Tongue (tissue), 2 donors: ENCODE data around the gene ULBP1. TPM values are rescaled to one million over a fixed set of nuclear protein-coding genes. Genes with fewer than 3 reads are reported as not detected.
"Not testable (repeated sequence)": the region's sequence is repeated elsewhere in the genome, so short reads cannot be mapped to it uniquely, and the experiment has no call there.

Experiments
- DNase-seq: peaks from one replicate; pipeline ENCODE4 v3.0.0-alpha.2; 2015
- total RNA-seq: library from RNA; depleted of rRNA; stranded (reverse); fragments of >200 nt; gene quantifications from one replicate; pipeline ENCODE4 v1.2.3, GENCODE V29; 2014

ULBP1 gene
- total RNA-seq, 1 donor from 2014 or later = 0.41 TPM

DNA sequence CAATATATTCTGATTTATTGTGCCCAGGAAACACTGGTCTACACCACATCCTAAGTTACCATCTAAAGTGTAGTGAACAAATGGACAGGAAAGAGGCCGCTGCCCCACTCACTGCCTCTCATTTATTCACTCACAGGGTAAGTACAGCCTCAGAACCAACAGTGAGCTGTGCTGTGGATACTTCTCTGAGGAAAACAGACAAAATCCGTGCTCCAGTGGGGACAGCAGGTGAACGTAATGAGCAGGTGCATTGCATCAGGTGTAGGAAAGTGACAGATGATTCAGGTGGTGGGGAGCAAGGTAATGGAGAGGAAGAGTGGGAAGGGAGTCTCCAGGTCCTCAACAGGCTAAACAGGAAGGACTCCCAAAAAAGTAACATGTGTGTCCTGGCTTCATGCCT is 30.3 kb upstream of the ULBP1 start:
- no peak for DNase-seq

- DNase-seq = peak; percentile 87
These were observed 29.2 kb upstream of the ULBP1 start for GRCh38 chr6:149934249-149935156.

DNA sequence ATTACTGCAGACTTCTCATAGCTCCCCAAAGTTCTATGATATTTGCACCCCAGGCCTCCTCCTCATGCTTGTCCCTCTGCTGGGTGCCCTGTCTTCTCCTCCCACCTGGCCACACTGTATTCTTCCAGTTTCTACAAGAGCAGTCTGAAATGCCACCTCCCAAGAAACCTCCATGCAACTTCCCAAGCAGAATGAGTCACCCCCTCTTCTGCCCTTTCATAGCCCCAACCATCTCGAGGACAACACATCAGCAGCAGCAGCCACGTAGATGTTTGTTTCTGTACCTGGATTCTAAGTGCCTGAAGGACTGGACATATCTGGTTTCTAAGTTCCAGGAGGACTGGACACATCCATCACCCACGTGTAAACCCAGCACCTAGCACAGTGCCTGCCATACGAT is 28.5 kb upstream of the ULBP1 start:
- no peak for DNase-seq

DNA sequence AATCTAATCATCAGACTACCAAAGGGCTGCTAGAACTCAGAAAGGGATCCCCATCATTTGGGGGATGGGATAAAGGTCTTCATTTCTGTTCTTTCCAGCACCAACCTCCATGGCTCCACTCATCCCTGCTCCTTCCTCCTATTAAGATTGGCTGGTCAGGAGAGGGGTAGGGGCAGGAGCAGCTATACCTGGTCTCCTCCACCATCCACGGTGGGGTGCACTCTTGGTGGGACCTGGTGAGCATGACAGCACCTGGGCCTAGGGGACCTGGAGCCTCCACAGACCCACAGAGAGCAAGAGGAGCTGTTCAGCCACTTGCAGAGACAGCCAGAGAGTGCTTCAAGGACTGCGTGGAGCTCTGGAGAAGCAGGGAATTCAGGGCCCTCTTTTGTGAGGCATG is 28.1 kb upstream of the ULBP1 start:
- DNase-seq = no peak

DNA sequence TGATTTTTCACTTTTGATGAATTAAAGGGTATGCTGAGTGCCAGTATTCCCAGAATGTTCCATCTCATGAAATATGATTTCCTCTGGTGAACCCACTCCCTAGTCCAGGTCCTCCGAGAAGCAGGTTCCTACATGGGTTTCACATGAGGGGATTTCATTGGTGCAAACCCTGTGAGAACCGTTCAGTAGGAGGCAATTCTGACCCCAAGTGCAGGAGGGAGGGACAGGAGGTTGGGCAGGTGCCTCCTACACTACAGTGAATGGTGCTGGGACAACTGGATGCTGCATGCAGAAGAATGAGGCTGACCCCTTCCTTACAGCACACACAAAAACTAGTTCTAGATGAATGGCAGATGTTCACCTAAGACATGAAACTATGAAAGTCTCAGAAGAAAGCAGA is 27.0 kb upstream of the ULBP1 start:
- no peak for DNase-seq

- not testable (repeated sequence) for DNase-seq
These were observed 25.7 kb upstream of the ULBP1 start for GRCh38 chr6:149938013-149938570.

GRCh38 chr6:149938571-149939355 is 25.0 kb upstream of the ULBP1 start:
- peak; percentile 20 for DNase-seq

- no peak for DNase-seq
These were observed 24.4 kb upstream of the ULBP1 start for GRCh38 chr6:149939356-149939648.

DNA sequence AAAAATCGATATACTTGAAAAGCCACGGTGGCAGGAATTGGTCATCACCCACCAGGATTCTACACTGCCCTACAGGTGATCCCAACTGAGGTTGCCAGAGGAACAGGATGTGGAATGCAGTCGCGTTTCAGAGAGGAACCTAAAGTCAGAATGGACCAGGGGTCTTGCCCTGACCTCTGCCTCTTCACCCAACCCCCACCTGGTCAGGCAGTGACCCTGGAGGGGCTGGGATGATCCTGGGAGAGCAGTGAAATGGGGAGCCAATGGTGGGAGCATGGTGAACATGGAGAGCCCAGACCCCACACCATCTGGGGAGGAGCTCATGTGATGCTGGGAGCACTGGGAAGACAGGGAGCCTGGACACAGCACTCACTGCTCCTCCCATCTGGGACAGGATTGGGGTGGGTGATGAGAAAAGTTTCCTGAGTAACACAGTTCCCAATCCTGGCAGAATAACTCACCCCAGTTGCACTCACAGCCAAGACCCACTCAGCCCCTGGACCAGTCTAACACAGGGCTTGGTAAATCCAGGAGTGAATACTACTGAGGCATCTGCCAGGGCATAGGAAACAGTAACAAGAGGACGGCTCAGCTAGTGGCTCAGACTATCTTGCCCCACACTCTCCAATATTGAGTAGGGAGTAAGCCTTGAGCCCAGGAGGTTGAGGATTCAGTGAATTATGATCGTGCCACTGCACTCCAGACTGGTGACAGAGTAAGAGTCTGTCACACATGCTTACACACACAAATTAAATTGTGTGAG is 23.7 kb upstream of the ULBP1 start:
- no peak for DNase-seq

GRCh38 chr6:149940672-149940982 is 23.1 kb upstream of the ULBP1 start:
- no peak for DNase-seq

DNA sequence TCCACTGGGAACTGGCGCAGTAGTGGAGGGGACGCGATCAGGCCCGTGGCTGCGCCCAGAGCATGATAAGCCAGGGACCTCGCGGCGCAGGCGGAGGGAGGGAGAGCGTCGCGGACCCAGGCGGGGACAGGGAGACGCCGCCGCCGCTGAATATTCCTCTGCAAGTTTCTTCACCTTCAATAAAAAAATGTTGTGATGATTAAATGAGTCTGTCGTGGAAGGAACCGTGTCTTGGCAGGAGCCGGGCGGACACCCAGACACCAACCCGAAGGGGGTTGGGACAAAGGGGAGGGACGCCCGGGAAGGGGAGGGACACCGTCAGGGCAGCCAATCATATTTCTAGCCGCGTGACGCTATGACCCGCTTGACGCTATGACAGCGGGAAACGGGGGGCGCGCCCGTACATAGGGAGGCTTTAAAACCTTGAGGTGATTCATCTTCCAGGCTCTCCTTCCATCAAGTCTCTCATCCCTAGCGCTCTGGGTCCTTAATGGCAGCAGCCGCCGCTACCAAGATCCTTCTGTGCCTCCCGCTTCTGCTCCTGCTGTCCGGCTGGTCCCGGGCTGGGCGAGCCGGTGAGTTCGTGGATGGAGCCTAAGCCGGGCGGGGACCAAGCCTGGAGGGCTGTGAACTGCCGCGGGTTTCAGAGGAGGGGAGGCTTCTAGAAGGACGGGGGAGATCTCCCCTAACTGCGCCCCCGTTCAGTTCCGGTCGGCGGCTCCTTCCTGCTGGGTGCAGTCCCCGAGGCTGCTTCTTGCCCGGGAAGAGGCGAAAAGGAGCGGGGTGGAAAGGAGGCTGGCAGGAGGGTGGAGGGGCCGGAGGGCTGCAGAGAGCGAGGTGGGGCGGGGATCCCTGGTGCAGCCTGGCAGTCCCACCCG is 21.9 kb upstream of the ULBP1 start, which contains the start of gene ULBP2:
TSS of gene ULBP2 (plus strand) at position 432 of the 878 bp plus-strand sequence. CDS start at position 491, 59 bp downstream.
- DNase-seq = peak; percentile 91

DNA sequence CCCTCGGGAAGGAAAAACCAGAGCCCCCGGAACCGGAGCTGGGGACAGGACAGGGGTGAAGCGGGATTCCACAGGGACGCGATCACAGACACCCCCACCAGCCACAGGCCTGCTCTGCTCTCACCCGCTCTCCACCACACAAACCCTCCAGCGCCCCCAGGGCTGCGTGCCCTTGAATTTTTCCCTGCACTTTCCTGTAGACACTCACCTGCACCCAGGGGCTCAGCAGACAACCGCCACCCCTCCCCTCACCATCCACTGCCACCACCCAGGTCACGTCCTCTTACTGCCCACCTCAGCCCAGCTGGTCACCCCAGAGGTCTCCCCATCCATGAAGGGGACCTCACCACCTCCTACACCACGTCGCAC is 21.3 kb upstream of the ULBP1 start:
- DNase-seq = no peak

DNA sequence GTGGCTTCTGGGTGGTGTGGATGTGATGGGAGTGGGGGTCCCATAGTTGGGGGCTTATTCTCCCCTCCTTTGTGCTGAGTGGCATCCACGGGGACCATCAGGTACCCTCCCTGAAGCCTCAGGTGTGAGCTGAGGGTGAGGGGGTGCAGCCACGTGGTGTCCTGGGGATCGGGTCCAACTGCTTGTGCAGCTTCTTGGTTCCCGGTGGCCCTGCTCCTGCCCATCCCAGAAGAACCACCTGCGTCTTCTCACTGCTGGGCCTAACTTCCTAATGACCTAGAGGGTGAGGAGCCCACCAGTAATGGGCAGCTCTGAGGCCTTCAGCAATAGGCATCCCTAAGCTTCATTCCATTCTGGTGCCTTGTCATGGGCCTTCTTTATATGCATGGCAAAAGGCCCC is 20.4 kb upstream of the ULBP1 start:
- not testable (repeated sequence) for DNase-seq

GRCh38 chr6:149945276-149945675 is 18.5 kb upstream of the ULBP1 start:
- not testable (repeated sequence) for DNase-seq

- DNase-seq = not testable (repeated sequence)
These were observed 17.1 kb upstream of the ULBP1 start for GRCh38 chr6:149946631-149947030.

GRCh38 chr6:149947533-149947932 is 16.2 kb upstream of the ULBP1 start:
- DNase-seq = not testable (repeated sequence)

DNA sequence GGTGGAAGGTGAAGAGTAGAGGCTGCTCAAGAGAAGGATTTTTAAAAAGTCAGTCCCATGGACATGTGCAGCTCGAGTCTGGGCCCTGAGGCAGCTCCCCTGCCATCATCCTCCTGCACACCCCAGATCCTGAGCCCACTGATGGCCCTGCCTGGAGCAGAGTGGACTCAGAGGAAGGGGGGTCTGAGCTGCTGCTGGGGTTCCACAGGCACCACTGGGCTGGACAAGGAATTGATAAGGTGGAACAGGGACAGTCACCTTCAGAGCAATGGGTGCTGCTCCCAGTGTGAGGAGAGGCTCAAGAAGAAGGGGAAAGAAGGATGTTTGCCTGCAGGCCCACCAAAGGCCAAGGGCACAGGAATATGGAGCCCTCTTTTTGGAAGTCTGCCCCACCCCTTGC is 15.7 kb upstream of the ULBP1 start:
- DNase-seq = no peak

- no peak for DNase-seq
These were observed 15.1 kb upstream of the ULBP1 start for GRCh38 chr6:149948616-149949015.

GRCh38 chr6:149950423-149950822 is 13.3 kb upstream of the ULBP1 start:
- no peak for DNase-seq

- no peak for DNase-seq
These were observed 12.6 kb upstream of the ULBP1 start for GRCh38 chr6:149951096-149951495.

- no peak for DNase-seq
These were observed 12.1 kb upstream of the ULBP1 start for GRCh38 chr6:149951626-149952025.

DNA sequence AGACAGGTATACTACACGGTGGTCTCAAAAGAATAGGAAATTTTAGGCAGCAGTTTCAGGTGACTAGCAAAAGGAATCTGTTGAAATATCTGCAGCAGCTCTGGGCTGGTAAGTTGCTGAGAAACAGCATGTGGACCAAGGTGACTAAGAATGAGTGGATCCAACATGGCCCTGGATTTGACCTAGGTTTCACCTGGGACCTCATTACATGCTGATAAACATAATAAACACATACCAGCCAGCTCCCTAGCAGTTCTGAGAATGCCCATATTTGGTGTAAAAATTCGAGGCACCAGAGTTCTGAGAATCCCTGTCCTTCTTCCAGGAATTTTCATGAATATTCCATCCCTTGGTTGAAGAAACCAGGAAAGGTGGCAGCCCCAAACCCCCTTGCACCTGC is 10.4 kb upstream of the ULBP1 start:
- DNase-seq = not testable (repeated sequence)
